Fibroblast of skin of abdomen (primary cell): ENCODE data around the gene KIF16B.
"Not testable (repeated sequence)": the region's sequence is repeated elsewhere in the genome, so short reads cannot be mapped to it uniquely, and the experiment has no call there.

Experiments
- DNase-seq: peaks from one replicate; pipeline ENCODE4 v3.0.0-alpha.2; 2013

The KIF16B gene

GRCh38 chr20:16475225-16475624 lies 98.0 kb downstream of the KIF16B start:
- DNase-seq, result no peak

- DNase-seq, result no peak
Measured at GRCh38 chr20:16474363-16474762, 98.9 kb downstream of the KIF16B start.

GRCh38 chr20:16472045-16472872 lies 101.0 kb downstream of the KIF16B start:
- DNase-seq, result no peak

GRCh38 chr20:16469395-16469905 lies 103.8 kb downstream of the KIF16B start:
- no peak for DNase-seq

GRCh38 chr20:16462711-16463110 lies 110.5 kb downstream of the KIF16B start:
- no peak for DNase-seq

- peak; percentile 92 for DNase-seq
Measured at GRCh38 chr20:16459019-16459700, 114.1 kb downstream of the KIF16B start.

GRCh38 chr20:16457514-16457913 lies 115.7 kb downstream of the KIF16B start:
- no peak for DNase-seq

- no peak for DNase-seq
Measured at GRCh38 chr20:16455324-16455723, 117.9 kb downstream of the KIF16B start.

- no peak for DNase-seq
Measured at GRCh38 chr20:16451982-16452381, 121.3 kb downstream of the KIF16B start.

- DNase-seq, result no peak
Measured at GRCh38 chr20:16451001-16451400, 122.2 kb downstream of the KIF16B start.

GRCh38 chr20:16446991-16447390 lies 126.3 kb downstream of the KIF16B start:
- DNase-seq, result no peak

GRCh38 chr20:16446246-16446645 lies 127.0 kb downstream of the KIF16B start:
- no peak for DNase-seq

GRCh38 chr20:16445482-16445881 lies 127.8 kb downstream of the KIF16B start:
- DNase-seq, result no peak

- peak; percentile 28 for DNase-seq
Measured at GRCh38 chr20:16444057-16444777, 129.0 kb downstream of the KIF16B start.

- DNase-seq, result no peak
Measured at GRCh38 chr20:16441546-16442164, 131.6 kb downstream of the KIF16B start.

- no peak for DNase-seq
Measured at GRCh38 chr20:16440686-16441085, 132.6 kb downstream of the KIF16B start.

GRCh38 chr20:16439540-16439939 lies 133.7 kb downstream of the KIF16B start:
- not testable (repeated sequence) for DNase-seq

GRCh38 chr20:16438100-16438499 lies 135.1 kb downstream of the KIF16B start:
- no peak for DNase-seq

- DNase-seq, result no peak
Measured at GRCh38 chr20:16437387-16437996, 135.8 kb downstream of the KIF16B start.

- DNase-seq, result peak; percentile 16
Measured at GRCh38 chr20:16434062-16434664, 139.1 kb downstream of the KIF16B start.

- DNase-seq, result no peak
Measured at GRCh38 chr20:16433293-16433580, 140.0 kb downstream of the KIF16B start.
